ENCODE data around the gene KAZN.

DNA sequence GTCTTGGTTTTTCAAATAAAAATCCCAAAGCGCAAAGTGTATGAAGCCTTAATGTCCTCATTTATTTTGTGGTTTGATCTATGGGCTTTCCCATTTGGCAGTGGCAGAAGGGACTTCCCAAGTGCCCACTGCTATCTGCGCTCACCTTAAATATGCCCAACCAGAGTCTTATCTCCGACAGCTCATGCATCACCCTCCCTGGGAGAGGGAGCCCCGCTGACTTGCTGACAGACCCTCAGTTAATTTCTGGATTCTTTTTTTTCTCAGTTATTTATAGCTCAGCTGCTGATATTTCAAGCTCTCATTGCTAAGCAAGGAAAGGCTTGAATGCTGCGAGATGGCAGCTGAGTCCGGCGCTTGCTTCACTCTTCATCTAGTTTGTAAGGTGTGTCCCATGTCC, 19.3 kb downstream of the KAZN start:
- TF ChIP-seq FOXM1 (IDR thresholded peaks at IDR 0.05; ENCODE audit: borderline replicate concordance, low read depth) (no peak), TCF12 (IDR thresholded peaks at IDR 0.05; ENCODE audit: low read depth) (no peak), EP300 (IDR thresholded peaks at IDR 0.05; ENCODE audit: borderline replicate concordance) (no peak), NFIC (IDR thresholded peaks at IDR 0.05) (no peak), TAF1 (IDR thresholded peaks at IDR 0.05; ENCODE audit: low read depth) (no peak), RAD21 (IDR thresholded peaks at IDR 0.05; ENCODE audit: low read depth) (no peak), ZBTB7A (IDR thresholded peaks at IDR 0.05; ENCODE audit: low read depth) (no peak)
- TF ChIP-seq, protein P1, sequence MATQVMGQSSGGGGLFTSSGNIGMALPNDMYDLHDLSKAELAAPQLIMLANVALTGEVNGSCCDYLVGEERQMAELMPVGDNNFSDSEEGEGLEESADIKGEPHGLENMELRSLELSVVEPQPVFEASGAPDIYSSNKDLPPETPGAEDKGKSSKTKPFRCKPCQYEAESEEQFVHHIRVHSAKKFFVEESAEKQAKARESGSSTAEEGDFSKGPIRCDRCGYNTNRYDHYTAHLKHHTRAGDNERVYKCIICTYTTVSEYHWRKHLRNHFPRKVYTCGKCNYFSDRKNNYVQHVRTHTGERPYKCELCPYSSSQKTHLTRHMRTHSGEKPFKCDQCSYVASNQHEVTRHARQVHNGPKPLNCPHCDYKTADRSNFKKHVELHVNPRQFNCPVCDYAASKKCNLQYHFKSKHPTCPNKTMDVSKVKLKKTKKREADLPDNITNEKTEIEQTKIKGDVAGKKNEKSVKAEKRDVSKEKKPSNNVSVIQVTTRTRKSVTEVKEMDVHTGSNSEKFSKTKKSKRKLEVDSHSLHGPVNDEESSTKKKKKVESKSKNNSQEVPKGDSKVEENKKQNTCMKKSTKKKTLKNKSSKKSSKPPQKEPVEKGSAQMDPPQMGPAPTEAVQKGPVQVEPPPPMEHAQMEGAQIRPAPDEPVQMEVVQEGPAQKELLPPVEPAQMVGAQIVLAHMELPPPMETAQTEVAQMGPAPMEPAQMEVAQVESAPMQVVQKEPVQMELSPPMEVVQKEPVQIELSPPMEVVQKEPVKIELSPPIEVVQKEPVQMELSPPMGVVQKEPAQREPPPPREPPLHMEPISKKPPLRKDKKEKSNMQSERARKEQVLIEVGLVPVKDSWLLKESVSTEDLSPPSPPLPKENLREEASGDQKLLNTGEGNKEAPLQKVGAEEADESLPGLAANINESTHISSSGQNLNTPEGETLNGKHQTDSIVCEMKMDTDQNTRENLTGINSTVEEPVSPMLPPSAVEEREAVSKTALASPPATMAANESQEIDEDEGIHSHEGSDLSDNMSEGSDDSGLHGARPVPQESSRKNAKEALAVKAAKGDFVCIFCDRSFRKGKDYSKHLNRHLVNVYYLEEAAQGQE (IDR thresholded peaks at IDR 0.05; ENCODE audit: low read depth), result no peak
- TF ChIP-seq, protein P2, sequence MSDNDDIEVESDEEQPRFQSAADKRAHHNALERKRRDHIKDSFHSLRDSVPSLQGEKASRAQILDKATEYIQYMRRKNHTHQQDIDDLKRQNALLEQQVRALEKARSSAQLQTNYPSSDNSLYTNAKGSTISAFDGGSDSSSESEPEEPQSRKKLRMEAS (IDR thresholded peaks at IDR 0.05), result no peak
- TF ChIP-seq, protein P3, sequence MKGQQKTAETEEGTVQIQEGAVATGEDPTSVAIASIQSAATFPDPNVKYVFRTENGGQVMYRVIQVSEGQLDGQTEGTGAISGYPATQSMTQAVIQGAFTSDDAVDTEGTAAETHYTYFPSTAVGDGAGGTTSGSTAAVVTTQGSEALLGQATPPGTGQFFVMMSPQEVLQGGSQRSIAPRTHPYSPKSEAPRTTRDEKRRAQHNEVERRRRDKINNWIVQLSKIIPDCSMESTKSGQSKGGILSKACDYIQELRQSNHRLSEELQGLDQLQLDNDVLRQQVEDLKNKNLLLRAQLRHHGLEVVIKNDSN (IDR thresholded peaks at IDR 0.05), result no peak
